MM.1S (cell line): ENCODE results near the gene TTI1.

Experiments used
- CTCF ChIP-seq: fragments of 300-600 bp; sonication (generic); IDR thresholded peaks from 2 replicates; pipeline ENCODE4 v1.5.1; 2016; ENCODE audit warnings: antibody characterized with exemption, low read length, mixed read lengths
- EZH2phosphoT487 ChIP-seq: fragments of 300-600 bp; sonication (generic); IDR thresholded peaks from 2 replicates; pipeline ENCODE4 v1.6.1; 2018; ENCODE audit warnings: antibody characterized with exemption, low read length

GRCh38 chr20:38040276-38040675, 7.0 kb upstream of the TTI1 start:
- TF ChIP-seq CTCF (no peak), EZH2phosphoT487 (no peak)
